Measurements from ENCODE around the gene IFI44L.

GRCh38 chr1:78691995-78692747 lies 71.9 kb downstream of the IFI44L start:
- no peak for TF ChIP-seq CTCF (IDR thresholded peaks at IDR 0.05)
- no peak for TF ChIP-seq POLR2A (IDR thresholded peaks at IDR 0.05; ENCODE audit: low read depth)
